GM12801 (cell line): ENCODE measurements around the gene CHIC2.

ENCODE experiments used
- CTCF ChIP-seq: IDR thresholded peaks from one replicate; pipeline ENCODE4 v1.5.1; 2011; ENCODE audit warnings: control low read depth; ENCODE audit not compliant: insufficient read length; ENCODE audit errors: extremely low read depth

Gene CHIC2

GRCh38 chr4:54064317-54065111, at the start of gene CHIC2:
CHIC2 (minus strand) TSS chr4:54064605; CDS start chr4:54064300, 305 bp downstream.
- TF ChIP-seq CTCF, result no peak

GRCh38 chr4:54110019-54110416, 45.6 kb upstream of the CHIC2 start:
- TF ChIP-seq CTCF, result no peak

- no peak for TF ChIP-seq CTCF
Observed at GRCh38 chr4:54109241-54110018, 45.0 kb upstream of the CHIC2 start.

- no peak for TF ChIP-seq CTCF
Observed at GRCh38 chr4:54107951-54108748, 43.7 kb upstream of the CHIC2 start.

GRCh38 chr4:54104907-54105306, 40.5 kb upstream of the CHIC2 start:
- TF ChIP-seq CTCF, result no peak

- no peak for TF ChIP-seq CTCF
Observed at GRCh38 chr4:54103190-54103574, 38.8 kb upstream of the CHIC2 start.

GRCh38 chr4:54102531-54103106, 38.2 kb upstream of the CHIC2 start:
- TF ChIP-seq CTCF, result no peak
